Measurements from ENCODE around the gene ARVCF.

DNA sequence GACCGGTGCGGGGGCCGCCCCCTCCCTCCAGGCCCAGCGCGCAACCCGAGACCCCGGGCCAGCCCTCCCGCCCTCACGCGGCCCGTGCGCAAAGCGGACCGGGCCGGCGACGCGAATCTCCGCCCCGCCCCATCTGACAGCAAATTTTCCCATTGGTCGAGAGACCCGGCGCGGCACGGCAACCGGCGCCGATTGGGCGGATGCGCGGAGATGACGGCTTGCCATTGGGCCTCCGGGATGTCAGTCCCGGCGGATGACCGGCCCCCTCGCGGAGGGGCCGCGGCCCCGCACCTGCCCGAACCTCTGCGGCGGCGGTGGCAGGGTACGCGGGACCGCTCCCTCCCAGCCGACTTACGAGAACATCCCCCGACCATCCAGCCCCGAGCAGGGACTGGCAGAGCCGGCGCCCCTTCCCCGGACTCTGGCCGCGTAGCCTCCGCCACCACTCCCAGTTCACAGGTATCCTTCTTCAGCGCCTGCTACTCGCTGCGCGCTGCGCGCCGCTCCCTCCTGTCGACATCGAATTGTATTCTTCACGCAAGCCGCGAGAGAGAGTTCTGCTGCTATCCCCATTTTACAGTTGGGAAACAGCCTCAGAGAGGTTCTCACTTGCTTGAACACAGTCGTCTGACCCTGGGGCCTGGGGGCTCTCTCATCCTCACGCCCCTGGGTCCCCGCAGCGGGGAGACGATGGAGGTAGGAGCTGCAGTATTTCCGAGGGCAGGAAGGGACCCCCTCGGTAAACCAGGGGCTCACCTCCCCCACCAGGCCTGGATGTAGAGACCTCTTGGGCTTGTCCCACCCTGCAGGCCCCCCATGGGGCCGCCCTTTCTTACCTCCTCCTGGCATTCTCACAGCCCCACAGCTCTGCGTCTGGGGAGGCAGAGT is at the start of gene ARVCF:
- TF ChIP-seq EZH2 (IDR thresholded peaks at IDR 0.05; ENCODE audit: borderline replicate concordance, low read depth, low read length, poor library complexity, severe bottlenecking) = no peak
- TF ChIP-seq, protein P1, sequence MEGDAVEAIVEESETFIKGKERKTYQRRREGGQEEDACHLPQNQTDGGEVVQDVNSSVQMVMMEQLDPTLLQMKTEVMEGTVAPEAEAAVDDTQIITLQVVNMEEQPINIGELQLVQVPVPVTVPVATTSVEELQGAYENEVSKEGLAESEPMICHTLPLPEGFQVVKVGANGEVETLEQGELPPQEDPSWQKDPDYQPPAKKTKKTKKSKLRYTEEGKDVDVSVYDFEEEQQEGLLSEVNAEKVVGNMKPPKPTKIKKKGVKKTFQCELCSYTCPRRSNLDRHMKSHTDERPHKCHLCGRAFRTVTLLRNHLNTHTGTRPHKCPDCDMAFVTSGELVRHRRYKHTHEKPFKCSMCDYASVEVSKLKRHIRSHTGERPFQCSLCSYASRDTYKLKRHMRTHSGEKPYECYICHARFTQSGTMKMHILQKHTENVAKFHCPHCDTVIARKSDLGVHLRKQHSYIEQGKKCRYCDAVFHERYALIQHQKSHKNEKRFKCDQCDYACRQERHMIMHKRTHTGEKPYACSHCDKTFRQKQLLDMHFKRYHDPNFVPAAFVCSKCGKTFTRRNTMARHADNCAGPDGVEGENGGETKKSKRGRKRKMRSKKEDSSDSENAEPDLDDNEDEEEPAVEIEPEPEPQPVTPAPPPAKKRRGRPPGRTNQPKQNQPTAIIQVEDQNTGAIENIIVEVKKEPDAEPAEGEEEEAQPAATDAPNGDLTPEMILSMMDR (conservative IDR thresholded peaks at IDR 0.05; ENCODE audit: low read depth, low read length) = no peak
